Stimulated activated CD4-positive, alpha-beta T cell treated with anti-CD3 and anti-CD28 coated beads, Interleukin-15, amount 100 ng/mL, for 48 hours (primary cell): ENCODE measurements around the gene CASK.

Experiments used
- DNase-seq, 2 donors: peaks; one replicate each; pipeline ENCODE4 v3.0.0-alpha.2; 2020; ENCODE audit warnings: low read depth in 2 of 2

The CASK gene

DNA sequence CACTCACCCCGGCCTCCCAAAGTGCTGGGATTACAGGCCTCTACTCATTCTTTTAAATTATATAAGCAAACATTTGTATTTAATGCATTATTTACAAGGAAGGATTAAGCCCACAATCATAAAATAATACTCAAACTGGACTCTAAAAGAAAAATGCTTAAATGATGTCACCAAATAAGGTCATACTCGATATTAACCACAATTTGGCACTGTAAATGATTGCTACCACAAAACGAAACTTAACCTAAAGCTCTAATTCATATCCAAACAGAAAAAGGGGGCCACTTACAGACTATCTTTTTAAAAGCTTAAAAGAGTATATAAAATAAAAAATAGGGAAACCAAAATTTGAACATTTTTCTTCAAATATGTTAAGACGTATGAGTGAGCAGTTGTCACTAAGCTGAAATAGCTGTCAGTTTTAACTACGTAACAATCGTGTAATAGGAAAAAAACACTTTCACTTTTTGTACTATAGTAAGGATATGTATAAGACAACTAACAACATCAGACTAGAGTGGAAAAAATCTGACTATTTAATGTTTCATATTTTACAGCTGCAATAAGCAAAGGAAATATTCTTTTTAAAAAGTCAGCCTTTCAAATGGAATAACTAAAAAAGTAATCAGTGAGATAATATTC is 342.8 kb downstream of the CASK start:
- no peak for DNase-seq

DNA sequence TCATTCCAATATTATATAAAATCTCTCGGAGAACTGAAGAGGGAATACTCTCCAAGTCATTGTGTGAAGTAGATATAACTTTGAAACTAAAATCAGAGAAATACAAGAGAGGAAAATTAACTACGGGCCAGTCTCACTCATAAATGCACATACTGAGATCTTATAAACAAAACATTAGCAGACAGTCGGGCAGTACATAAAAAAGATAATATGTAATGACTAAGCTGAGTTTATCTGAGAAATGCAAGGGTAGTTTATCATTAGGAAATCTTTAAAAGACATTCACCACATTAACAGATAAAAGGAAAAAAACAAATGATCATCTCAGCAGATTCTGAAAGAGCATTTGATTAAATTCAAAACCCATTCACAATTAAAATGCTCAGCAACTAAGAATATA is 359.5 kb downstream of the CASK start:
- no peak for DNase-seq

DNA sequence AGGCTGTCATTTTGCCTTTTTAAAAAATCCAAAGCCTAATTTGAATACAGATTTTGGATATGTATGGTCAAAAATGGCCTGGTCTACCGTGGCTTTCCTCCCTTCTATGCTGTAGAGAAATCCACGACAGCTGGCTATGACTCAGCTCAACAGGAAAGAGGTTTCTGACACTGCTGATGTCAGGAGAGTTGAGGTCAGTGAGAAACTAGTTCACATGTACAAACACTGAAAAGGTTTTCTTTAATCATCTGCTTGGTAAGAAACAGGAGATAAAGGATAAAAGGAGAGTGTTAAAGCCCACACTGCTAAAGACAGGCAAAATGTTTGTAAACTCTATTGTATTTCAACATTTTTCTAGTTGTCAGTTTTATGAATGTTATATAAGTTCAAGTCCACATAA is 362.3 kb downstream of the CASK start:
- DNase-seq = peak in 1 of 2 donors; percentile 12

DNA sequence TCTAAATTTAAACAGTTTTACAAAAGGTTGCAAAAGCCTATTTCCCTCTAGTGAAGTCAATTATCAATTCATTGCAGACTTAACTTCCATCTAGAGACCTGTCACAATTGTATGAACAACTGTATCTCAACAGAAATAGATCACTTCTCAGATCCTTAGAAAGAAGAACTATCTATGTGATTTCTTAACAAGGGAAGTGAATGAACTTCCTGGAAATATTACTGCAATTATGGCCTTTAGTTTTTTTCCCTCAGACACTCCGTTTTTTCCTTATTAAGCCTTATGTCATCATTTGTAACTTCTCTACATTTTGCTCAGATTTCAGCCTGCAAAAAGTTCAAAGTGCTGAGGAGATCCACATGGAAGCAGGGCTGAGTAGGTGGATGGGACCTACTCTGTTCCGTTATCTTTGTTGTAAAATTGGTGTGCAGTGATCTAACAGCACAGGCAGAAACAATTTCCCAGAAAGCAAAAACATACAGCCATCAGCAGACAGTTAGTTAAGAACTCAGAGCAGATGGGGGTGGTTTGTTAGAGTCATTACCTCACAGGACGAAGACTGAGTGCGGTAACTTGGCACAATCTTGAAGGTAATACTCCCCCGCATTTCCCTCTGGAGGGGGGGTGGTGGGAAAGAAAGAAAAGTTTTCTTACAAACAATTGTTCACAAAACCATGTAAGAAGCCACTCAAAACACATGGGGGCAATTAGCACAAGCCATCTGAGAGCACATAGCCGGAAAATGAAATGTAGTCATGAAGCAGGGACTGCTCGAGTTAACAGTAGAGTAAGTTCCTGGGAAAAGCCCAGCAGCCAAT is 363.9 kb downstream of the CASK start:
- DNase-seq = peak in 1 of 2 donors; percentile 3

DNA sequence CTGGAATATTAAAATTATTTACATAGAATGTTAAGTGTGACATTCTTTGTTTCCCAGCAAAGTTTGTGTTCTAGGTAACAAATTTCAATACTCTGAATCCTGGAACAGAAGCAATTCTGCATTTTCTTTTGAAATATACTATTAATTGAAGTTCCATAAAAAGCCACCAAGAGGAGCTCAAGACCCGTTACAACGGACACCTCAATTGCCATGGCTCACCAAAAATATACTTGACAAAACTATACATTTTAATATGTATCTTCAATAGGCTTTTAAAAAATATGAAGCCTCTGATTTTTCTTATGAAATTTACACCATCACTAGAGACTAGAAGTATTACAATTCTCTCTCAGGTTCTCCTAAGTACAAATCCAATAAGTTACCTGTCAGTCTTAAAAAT is 364.8 kb downstream of the CASK start:
- DNase-seq = no peak

DNA sequence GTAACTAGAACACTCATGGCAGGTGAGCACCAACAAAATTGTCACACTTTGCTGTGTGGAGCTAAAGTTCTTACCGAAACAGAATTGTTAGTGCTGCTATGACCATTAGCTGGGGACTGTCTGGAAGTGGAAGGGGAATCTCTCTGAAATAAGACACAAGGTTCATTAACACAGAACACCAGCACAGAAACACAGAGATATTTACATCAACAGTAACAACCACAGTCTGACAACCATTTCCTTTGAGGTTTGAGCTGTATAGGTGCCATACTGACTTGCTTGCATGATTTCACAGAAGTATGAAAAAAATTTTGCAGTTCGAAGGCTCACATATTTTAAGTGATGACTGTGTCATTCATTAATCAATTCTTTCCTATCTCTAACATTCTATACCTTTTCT is 366.4 kb downstream of the CASK start:
- no peak for DNase-seq

DNA sequence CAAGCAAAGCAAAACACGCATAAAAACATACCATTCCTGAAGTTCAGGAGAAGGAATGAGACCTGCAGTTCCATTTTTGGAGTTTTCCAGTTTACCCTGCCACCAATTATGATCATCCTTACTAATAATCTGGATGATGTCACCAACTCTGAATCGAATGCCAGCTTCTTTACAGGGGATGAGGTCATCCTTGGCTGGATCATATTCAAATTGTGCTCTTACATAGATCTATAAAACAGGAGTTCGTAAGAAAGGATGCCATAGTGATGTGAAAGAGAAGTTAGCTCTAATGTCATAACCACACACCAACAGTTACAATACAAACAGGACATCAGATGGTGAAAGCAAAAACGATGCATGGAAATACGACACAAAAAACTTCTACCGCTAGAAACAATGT is 369.7 kb downstream of the CASK start:
- DNase-seq = no peak

DNA sequence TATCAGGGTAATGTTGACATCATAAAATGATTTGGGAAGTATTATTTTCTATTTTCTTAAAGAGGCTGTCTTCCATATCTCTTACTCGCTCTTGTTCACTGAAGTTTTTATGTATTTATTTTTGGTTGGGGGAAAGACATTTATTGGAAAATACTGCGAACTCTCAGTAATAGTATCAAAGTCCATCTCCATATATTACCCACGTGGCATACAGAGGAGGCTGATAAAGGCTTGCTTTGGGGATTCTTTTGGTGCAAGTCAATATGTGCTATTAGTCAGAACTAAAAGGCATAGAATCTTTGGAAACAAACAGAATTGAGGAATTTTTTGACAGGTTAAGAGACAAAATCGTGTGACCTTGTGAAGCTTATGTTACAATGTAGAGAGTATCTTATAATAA is 374.9 kb downstream of the CASK start:
- no peak for DNase-seq

DNA sequence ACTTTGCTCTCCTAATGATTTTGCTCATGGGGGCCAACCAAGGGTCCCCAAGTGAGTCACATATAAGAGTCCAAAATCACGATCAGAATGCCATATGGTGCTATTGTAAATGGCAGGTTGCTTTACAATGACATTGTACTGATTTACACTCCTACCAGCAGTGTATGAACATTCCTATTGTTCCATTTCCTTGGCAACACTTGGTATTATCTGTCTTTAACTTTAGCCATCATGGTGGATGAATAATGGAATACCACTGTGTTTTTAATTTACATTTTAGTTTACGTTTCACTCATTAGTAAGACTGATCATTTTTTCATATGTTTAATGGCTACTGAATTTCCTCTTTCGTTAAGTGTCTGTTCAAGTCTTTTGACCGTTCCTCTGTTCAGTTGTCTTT is 379.7 kb downstream of the CASK start:
- no peak for DNase-seq

DNA sequence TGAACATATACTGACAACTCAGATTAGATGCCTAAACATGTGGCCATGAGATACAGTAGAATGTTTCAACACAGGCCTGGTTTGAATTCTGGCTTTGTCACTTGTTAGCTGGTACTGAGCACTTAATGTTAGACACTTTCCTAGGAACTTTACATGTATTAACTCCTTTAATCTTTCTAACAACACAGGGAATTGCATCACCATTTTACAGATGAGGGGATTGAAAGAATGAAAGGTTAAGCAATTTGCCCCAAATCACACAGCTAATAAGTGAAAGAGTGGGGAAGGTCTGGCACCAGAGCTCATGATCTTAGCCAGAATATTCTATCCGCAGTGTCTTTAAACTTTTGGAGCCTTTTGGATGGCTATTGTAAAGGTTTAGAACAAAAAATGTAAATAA is 380.3 kb downstream of the CASK start:
- no peak for DNase-seq

DNA sequence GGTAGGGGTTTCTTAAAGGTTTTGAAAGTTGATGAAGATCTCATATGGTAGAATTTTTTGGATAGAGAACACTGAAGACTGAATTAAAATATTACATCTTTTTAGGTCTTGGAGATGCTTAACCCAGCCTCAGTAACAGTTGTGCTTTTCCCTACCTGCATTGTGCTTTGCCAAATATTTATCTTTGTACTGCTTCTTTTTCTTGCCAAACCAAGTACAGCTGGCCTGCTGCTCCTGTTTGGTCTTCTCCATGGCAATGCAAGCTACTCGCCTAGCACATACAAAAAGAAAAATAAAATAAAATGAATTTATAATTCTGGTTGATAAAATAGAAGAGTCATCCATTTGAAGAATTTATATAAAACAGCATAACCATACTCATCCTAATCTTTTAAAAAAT is 380.8 kb downstream of the CASK start:
- no peak for DNase-seq

DNA sequence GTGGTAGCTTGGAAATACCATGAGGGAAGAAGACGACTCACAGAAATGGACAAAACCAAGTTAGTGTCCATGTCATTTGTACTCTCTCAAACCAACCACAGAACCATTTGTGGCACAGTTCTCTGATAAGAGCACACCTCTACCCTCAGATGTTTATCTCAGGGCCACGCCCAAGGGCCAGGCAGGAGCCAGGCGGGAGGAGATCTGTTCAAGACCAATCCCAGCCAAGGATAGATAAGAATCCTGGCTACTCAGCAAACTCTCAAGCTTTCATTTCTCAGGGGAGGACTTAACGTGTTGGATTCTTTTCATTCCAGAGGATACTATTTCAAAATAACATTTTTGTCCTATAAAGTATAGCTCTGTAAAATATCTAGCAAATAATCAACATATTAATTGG is 381.2 kb downstream of the CASK start:
- DNase-seq = no peak

DNA sequence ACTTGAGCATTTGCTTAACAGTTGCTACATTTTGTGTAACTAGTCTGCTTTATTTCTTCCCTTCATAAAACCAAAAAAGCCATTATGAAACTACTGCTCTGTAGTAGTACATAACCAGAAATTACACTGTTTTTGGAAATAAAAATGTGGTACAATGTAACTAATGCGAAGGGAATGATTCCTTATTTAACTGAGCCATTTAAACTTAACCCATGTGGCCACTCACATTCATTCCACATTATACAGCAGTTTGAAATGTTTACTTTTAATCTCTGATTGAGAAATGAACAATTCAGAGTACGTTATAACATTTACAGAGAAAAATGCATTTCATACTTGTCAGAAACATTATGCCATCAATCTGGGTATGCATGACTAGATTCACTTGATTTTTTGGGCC is 382.0 kb downstream of the CASK start:
- no peak for DNase-seq

DNA sequence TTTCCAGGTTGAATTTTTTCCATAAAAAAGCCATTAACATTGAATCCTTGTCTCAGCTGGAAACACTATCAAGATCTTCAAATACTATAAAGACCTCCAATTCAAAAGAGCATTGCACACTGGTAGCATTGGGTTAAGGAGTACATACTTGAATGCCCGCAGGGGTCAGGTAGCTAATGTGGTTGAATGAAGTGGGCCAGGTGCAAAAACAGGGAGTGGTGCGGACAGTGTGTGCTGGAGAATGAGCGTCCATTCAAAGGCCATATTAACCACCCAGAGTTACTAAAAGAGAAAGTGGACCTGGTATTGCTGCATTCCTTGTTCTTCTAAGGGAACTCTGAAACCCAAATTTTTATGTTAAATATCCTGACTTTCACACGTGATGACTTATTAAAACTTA is 384.6 kb downstream of the CASK start:
- DNase-seq = no peak

DNA sequence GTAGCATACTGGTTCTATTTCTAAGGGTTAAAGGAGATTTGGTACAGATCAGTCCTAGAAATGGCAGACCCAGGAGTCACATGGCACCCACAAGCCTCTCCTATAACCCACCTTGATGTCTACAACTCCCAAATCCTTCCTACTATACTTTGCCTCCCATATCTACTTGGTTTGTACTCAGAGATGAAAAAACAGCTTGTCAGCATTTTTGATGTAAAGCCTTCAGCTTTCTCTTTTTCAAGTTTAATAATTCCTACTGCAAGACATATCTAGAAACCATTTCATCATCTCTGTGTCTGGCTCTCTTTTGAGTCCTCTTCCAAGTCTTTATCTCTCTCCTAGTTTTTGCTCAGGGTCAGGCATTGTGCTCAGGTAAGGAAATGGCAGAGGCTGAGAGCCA is 393.3 kb downstream of the CASK start:
- DNase-seq = no peak

DNA sequence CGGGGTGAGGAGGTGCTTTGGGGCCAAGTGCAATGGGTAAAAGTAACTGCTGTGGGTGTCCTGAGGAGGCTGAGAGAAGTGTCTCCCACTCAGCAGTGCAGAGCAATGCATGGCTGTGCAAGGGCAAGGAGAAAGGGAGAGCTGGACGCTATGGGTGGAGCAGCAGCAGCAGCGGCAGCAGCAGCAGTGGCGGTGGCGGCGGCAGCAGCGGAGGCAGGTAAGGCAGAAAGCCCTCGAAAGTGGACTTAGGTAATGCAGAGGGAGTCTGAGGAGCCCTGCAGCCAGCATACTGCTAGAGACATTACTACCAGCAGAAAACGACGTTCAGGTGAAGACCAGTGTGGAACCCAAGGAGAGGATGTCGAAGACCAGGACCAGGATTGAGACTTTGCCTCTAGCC is 394.1 kb downstream of the CASK start:
- DNase-seq = no peak

DNA sequence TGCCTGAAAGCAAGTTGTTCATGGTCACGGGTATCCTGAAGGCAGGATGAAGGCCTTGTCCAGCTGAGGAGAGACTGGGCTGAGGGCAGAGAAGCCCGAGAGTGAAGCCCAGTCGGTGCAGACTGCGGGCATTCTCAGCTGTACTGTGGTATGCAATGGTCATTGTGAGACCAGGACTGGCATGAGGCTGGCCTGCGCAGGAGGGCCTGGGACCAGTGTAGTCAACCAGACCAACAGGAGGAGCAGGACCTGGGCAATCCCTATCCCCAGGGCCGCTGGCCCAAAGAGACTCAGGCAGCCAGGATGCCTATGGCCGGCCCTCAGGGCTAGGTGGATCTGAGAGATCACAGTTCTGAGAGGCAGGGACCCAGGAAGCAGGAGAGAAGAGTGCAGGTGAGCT is 394.6 kb downstream of the CASK start:
- DNase-seq = no peak

DNA sequence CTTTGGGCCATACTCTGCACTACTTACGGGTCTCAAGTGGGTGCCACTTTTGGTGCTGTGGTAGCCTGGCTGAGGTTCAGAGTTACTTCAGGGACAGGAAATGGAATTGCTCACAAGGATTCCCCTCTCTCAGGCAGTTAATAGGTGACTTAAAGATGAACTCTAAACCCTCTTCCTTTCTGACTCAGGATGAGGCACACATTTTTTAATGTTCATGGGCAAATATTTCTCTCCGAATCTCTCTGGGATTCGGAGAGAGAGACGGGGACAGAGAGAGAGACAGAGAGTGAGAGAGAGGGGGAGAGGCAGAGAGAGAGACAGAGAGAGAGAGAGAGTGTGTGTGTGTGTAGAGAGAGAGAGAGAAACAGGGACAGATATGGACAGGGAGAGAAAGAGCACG is 396.4 kb downstream of the CASK start:
- no peak for DNase-seq

DNA sequence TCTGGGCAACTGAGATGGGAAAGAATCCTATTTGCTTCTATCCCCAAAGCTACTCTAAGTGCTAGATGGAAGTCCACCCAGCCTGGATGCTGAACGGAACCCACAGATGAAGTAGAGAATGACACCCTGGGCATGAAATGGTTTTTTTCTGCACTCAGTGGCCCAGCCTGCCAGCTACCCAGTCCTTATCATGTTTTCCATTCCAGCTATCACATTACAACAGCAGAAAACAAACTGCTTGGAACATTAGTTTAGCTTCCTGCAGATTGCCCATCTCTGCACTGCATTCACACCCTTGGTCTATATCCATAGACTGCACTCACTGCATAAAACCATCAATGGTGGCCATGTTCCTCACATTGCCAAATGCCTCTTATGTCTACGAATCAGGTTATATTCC is 397.1 kb downstream of the CASK start:
- no peak for DNase-seq

DNA sequence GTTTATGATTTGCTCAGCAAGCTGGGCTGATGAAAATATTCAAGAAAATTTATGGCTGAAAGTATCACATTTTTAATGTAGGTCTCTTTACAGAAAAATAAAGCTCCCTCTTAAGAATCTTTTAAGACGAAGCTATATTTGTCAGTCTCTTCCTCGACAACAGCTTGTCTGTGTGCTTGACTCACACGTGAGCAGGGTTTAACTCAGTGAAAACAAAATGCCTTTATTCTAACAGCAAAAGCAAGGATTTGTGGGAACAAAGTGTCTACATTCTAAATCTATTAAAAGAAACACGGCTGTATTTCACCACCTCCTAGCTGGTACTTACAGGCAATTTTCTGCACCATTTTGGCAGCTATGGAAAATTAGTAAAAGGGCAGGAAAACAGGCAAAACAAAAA is 400.7 kb downstream of the CASK start:
- DNase-seq = no peak

DNA sequence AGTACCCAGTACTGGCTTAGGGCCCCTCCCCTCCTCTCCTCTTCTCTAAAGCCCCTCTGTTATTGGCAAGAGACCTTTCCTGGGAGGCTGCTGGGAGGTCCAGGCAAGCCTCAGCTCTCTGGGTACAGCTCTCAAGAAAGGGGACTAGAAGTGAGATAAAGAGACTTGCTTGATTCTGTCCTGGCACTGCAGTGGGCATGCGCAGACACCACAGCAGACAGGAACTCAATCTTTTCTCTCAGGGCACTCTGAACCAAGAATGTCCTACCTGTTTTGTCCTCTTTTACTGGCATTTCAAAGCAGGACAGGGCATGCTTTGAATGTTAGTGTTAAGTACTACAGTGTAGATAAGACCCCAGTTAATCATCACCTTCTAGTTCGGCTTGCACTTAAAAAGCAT is 401.3 kb downstream of the CASK start:
- no peak for DNase-seq

DNA sequence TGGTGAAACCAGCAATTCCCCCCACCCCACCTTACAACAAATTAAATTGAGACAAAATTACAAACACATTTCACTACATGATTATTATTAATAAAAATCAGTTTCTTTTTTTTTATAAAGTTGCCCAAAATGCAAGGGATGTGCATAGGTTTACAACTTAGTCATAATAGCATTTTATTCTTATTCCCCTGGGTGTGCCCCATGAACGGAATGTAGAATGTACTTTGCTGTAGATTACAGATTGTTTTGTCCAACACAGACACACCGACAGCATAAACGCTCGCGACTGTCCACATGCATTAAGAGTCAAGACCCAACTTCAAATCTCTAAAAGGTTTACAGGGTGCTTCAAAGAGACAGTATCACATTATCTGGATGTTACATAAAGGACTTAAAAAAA is 403.9 kb downstream of the CASK start:
- DNase-seq = no peak

DNA sequence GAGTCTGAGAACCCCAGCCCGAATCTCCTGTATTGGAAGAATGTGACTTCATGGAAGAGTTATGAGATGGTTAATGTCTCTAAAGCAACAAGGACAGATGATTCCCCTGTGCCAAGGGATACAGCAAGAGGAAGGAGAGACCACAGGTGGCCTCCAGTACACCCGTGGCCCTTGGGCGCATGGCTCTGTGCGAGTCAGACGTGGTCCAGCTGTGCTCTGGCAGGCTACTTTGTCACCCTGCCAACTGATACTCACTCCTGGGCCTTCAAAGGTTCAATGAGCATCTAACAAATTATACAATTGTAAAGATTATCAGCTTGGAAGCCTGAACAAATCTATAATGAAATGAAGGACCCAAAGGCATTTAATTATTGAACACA is 404.5 kb downstream of the CASK start:
- DNase-seq = no peak
